Activated T-helper 2 cell treated with anti-CD3 and anti-CD28 coated beads, Interferon-gamma antibody, Interleukin-2, Interleukin-4, amounts not matched to agents 10 μg/mL and 5 μg/mL and 100 μg/mL, durations not matched to agents 14 hours and 24 hours and 36 hours (primary cell): ENCODE data around the gene GTF2E1. TPM values are rescaled to one million over a fixed set of nuclear protein-coding genes. Genes with fewer than 3 reads are reported as not detected.
"Not testable (repeated sequence)": the region's sequence is repeated elsewhere in the genome, so short reads cannot be mapped to it uniquely, and the experiment has no call there.

Experiments
- DNase-seq: peaks from one replicate; pipeline ENCODE4 v3.0.0; 2021; ENCODE audit warnings: low spot score
- H3K27ac Mint-ChIP-seq: one replicate; pipeline ENCODE4 v1.8.0; 2021; ENCODE audit warnings: mixed read lengths
- H3K27me3 Mint-ChIP-seq: one replicate; pipeline ENCODE4 v1.8.0; 2021; ENCODE audit warnings: low read depth, mixed read lengths
- H3K36me3 Mint-ChIP-seq: one replicate; pipeline ENCODE4 v1.8.0; 2021; ENCODE audit warnings: low read depth, mixed read lengths
- H3K4me1 Mint-ChIP-seq: one replicate; pipeline ENCODE4 v1.8.0; 2021; ENCODE audit warnings: low read depth, mixed read lengths
- H3K4me3 Mint-ChIP-seq: one replicate; pipeline ENCODE4 v1.8.0; 2021; ENCODE audit warnings: low read depth, mild to moderate bottlenecking, moderate library complexity, mixed read lengths
- H3K9me3 Mint-ChIP-seq: one replicate; pipeline ENCODE4 v1.8.0; 2021; ENCODE audit warnings: mixed read lengths
- intact Hi-C: fragments of 100-400 bp; cut with micrococcal nuclease; formaldehyde crosslinking; loops from one replicate; pipeline ENCODE4 v1.15.1; 2023
- total RNA-seq: library from RNA; stranded (reverse); gene quantifications from 2 replicates; pipeline ENCODE4 v1.2.3, GENCODE V29; 2022

The GTF2E1 gene
- total RNA-seq, 1 donor from 2014 or later, result 23.3 TPM

GRCh38 chr3:120763601-120764000 is 21.1 kb downstream of the GTF2E1 start:
- no peak overlapping the region for H3K4me3 Mint-ChIP-seq
- peaks cover 30% of the 10 kb centered on the region for H3K4me1 Mint-ChIP-seq
- no peaks in the 10 kb centered on the region for H3K9me3 Mint-ChIP-seq
- intact Hi-C loops, result no loop called here
- no peak overlapping the region for H3K27ac Mint-ChIP-seq
- DNase-seq, result no peak
- peaks cover 13% of the 10 kb centered on the region for H3K36me3 Mint-ChIP-seq
- H3K27me3 Mint-ChIP-seq, result no peaks in the 10 kb centered on the region

- no peak overlapping the region for H3K27ac Mint-ChIP-seq
- no peaks in the 10 kb centered on the region for H3K27me3 Mint-ChIP-seq
- peaks cover 8% of the 10 kb centered on the region for H3K36me3 Mint-ChIP-seq
- no peak for DNase-seq
- H3K4me1 Mint-ChIP-seq, result peaks cover 26% of the 10 kb centered on the region
- no peak overlapping the region for H3K4me3 Mint-ChIP-seq
- intact Hi-C loops, result no loop called here
- H3K9me3 Mint-ChIP-seq, result no peaks in the 10 kb centered on the region
Observed at GRCh38 chr3:120764206-120764605, 21.7 kb downstream of the GTF2E1 start.

GRCh38 chr3:120765830-120766493 is 23.4 kb downstream of the GTF2E1 start:
- H3K4me1 Mint-ChIP-seq, result peaks cover 23% of the 10 kb centered on the region
- H3K27me3 Mint-ChIP-seq, result no peaks in the 10 kb centered on the region
- no peaks in the 10 kb centered on the region for H3K9me3 Mint-ChIP-seq
- H3K36me3 Mint-ChIP-seq, result peaks cover 12% of the 10 kb centered on the region
- intact Hi-C loops, result no loop called here
- no peak overlapping the region for H3K4me3 Mint-ChIP-seq
- no peak for DNase-seq
- H3K27ac Mint-ChIP-seq, result peak overlapping the region; percentile 19

- no peaks in the 10 kb centered on the region for H3K9me3 Mint-ChIP-seq
- H3K27ac Mint-ChIP-seq, result no peak overlapping the region
- peaks cover 14% of the 10 kb centered on the region for H3K36me3 Mint-ChIP-seq
- no peak for DNase-seq
- H3K4me1 Mint-ChIP-seq, result peaks cover 24% of the 10 kb centered on the region
- intact Hi-C loops, result no loop called here
- H3K27me3 Mint-ChIP-seq, result no peaks in the 10 kb centered on the region
- H3K4me3 Mint-ChIP-seq, result no peak overlapping the region
Observed at GRCh38 chr3:120766576-120766975, 24.0 kb downstream of the GTF2E1 start.

- Mint-ChIP-seq H3K9me3 (no peaks in the 10 kb centered on the region), H3K27me3 (no peaks in the 10 kb centered on the region), H3K36me3 (peaks cover 16% of the 10 kb centered on the region), H3K27ac (no peak overlapping the region), H3K4me1 (peaks cover 23% of the 10 kb centered on the region), H3K4me3 (no peak overlapping the region)
- no peak for DNase-seq
- intact Hi-C loops, result no loop called here
Observed at GRCh38 chr3:120767106-120767505, 24.6 kb downstream of the GTF2E1 start.

- peaks cover 15% of the 10 kb centered on the region for H3K4me1 Mint-ChIP-seq
- DNase-seq, result no peak
- H3K9me3 Mint-ChIP-seq, result no peaks in the 10 kb centered on the region
Observed at GRCh38 chr3:120769436-120769835, 26.9 kb downstream of the GTF2E1 start.

GRCh38 chr3:120770891-120771290 is 28.3 kb downstream of the GTF2E1 start:
- no peak for DNase-seq
- intact Hi-C loops, result no loop called here
- no peaks in the 10 kb centered on the region for H3K9me3 Mint-ChIP-seq
- no peaks in the 10 kb centered on the region for H3K27me3 Mint-ChIP-seq
- peaks cover 12% of the 10 kb centered on the region for H3K4me1 Mint-ChIP-seq
- H3K4me3 Mint-ChIP-seq, result no peak overlapping the region
- no peak overlapping the region for H3K27ac Mint-ChIP-seq
- peaks cover 19% of the 10 kb centered on the region for H3K36me3 Mint-ChIP-seq

More at GRCh38 chr3:120769436-120769835, 26.9 kb downstream of the GTF2E1 start:
- Mint-ChIP-seq H3K27ac (no peak overlapping the region), H3K27me3 (no peaks in the 10 kb centered on the region), H3K4me3 (no peak overlapping the region), H3K36me3 (peaks cover 19% of the 10 kb centered on the region)
- intact Hi-C loops, result no loop called here

GRCh38 chr3:120772081-120772480 is 29.5 kb downstream of the GTF2E1 start:
- no peaks in the 10 kb centered on the region for H3K27me3 Mint-ChIP-seq
- H3K9me3 Mint-ChIP-seq, result no peaks in the 10 kb centered on the region
- no peak for DNase-seq
- H3K4me1 Mint-ChIP-seq, result peaks cover 5% of the 10 kb centered on the region
- H3K36me3 Mint-ChIP-seq, result peaks cover 22% of the 10 kb centered on the region
- no peak overlapping the region for H3K27ac Mint-ChIP-seq
- no peak overlapping the region for H3K4me3 Mint-ChIP-seq
- intact Hi-C loops, result no loop called here

- intact Hi-C loops, result loop anchor here (1.0 kb wide), 1 partner anchor 32 kb away; the partner anchor contains the start of genes GTF2E1 and RABL3
- no peak overlapping the region for H3K27ac Mint-ChIP-seq
- H3K4me1 Mint-ChIP-seq, result peaks cover 8% of the 10 kb centered on the region
- peaks cover 30% of the 10 kb centered on the region for H3K36me3 Mint-ChIP-seq
- no peak overlapping the region for H3K4me3 Mint-ChIP-seq
- H3K9me3 Mint-ChIP-seq, result no peaks in the 10 kb centered on the region
- no peak for DNase-seq
- no peaks in the 10 kb centered on the region for H3K27me3 Mint-ChIP-seq
Observed at GRCh38 chr3:120773932-120774331, 31.4 kb downstream of the GTF2E1 start.

- intact Hi-C loops, result no loop called here
- Mint-ChIP-seq H3K27me3 (no peaks in the 10 kb centered on the region), H3K4me3 (no peak overlapping the region), H3K36me3 (peaks cover 34% of the 10 kb centered on the region), H3K9me3 (no peaks in the 10 kb centered on the region), H3K27ac (no peak overlapping the region), H3K4me1 (peaks cover 8% of the 10 kb centered on the region)
- no peak for DNase-seq
Observed at GRCh38 chr3:120775411-120775810, 32.9 kb downstream of the GTF2E1 start.

GRCh38 chr3:120778776-120779175 is 36.2 kb downstream of the GTF2E1 start:
- H3K27me3 Mint-ChIP-seq, result no peaks in the 10 kb centered on the region
- no peak overlapping the region for H3K27ac Mint-ChIP-seq
- H3K36me3 Mint-ChIP-seq, result peaks cover 32% of the 10 kb centered on the region
- H3K4me3 Mint-ChIP-seq, result no peak overlapping the region
- intact Hi-C loops, result no loop called here
- no peaks in the 10 kb centered on the region for H3K9me3 Mint-ChIP-seq
- H3K4me1 Mint-ChIP-seq, result peaks cover 4% of the 10 kb centered on the region
- DNase-seq, result no peak

GRCh38 chr3:120780977-120781376 is 38.4 kb downstream of the GTF2E1 start:
- intact Hi-C loops, result no loop called here
- peaks cover 32% of the 10 kb centered on the region for H3K36me3 Mint-ChIP-seq
- no peak for DNase-seq
- no peak overlapping the region for H3K27ac Mint-ChIP-seq
- H3K4me1 Mint-ChIP-seq, result peaks cover 4% of the 10 kb centered on the region
- H3K9me3 Mint-ChIP-seq, result no peaks in the 10 kb centered on the region
- H3K4me3 Mint-ChIP-seq, result no peak overlapping the region
- H3K27me3 Mint-ChIP-seq, result no peaks in the 10 kb centered on the region

- DNase-seq, H3K27me3 Mint-ChIP-seq, intact Hi-C loops, H3K27ac Mint-ChIP-seq, H3K9me3 Mint-ChIP-seq, H3K4me3 Mint-ChIP-seq, H3K4me1 Mint-ChIP-seq: not testable (repeated sequence)
- H3K36me3 Mint-ChIP-seq, result peaks cover 10% of the 10 kb centered on the region
Observed at GRCh38 chr3:120785832-120786231, 43.3 kb downstream of the GTF2E1 start.
